Smooth muscle cell (in vitro differentiated cells): Measurements from ENCODE around the gene PARVB. TPM values are rescaled to one million over a fixed set of nuclear protein-coding genes. Genes with fewer than 3 reads are reported as not detected.

Experiments
- DNase-seq: peaks from one replicate; lab custom pipeline; 2025; ENCODE audit not compliant: unreplicated experiment; lab: John Stamatoyannopoulos, UW
- H2AFZ ChIP-seq: fragments of 200-600 bp; sonication (generic); 2 replicates; pipeline ENCODE4 v1.6.0; 2016; ENCODE audit warnings: antibody characterized with exemption, low read depth, mild to moderate bottlenecking
- H3F3A ChIP-seq: fragments of 200-600 bp; sonication (generic); 2 replicates; pipeline ENCODE4 v1.6.0; 2017; ENCODE audit warnings: antibody characterized with exemption, low read depth
- H3K27ac ChIP-seq: fragments of 200-600 bp; sonication (generic); 2 replicates; pipeline ENCODE4 v1.5.1; 2016; ENCODE audit warnings: low read depth, mild to moderate bottlenecking
- H3K27me3 ChIP-seq: fragments of 200-600 bp; sonication (generic); 2 replicates; pipeline ENCODE4 v1.6.1; 2016; ENCODE audit warnings: low read depth, mild to moderate bottlenecking
- H3K36me3 ChIP-seq: fragments of 200-600 bp; sonication (generic); 2 replicates; pipeline ENCODE4 v1.5.1; 2016; ENCODE audit warnings: low read depth
- H3K4me1 ChIP-seq: fragments of 200-600 bp; sonication (generic); 2 replicates; pipeline ENCODE4 v1.5.1; 2016; ENCODE audit warnings: low read depth
- H3K4me2 ChIP-seq: fragments of 200-600 bp; sonication (generic); 2 replicates; pipeline ENCODE4 v1.6.0; 2016; ENCODE audit warnings: mild to moderate bottlenecking
- H3K4me3 ChIP-seq: fragments of 200-600 bp; sonication (generic); 2 replicates; pipeline ENCODE4 v1.5.1; 2016; ENCODE audit warnings: mild to moderate bottlenecking
- H3K79me2 ChIP-seq: fragments of 200-600 bp; sonication (generic); 2 replicates; pipeline ENCODE4 v1.6.0; 2016; ENCODE audit warnings: low read depth, mild to moderate bottlenecking
- H3K9ac ChIP-seq: fragments of 200-600 bp; sonication (generic); 2 replicates; pipeline ENCODE4 v1.6.0; 2016; ENCODE audit warnings: low read depth
- H3K9me3 ChIP-seq: fragments of 200-600 bp; sonication (generic); replicated peaks from 2 replicates; pipeline ENCODE4 v1.5.1; 2016; ENCODE audit warnings: low read depth
- H4K20me1 ChIP-seq: fragments of 200-600 bp; sonication (generic); 2 replicates; pipeline ENCODE4 v1.6.0; 2016; ENCODE audit warnings: low read depth
- WGBS: methylation state at CpG from one replicate; pipeline ENCODE4 v1.1.7; 2016; ENCODE audit warnings: low lambda C conversion rate; 5-methylcytosine and 5-hydroxymethylcytosine counted together
- polyA plus RNA-seq: library from polyadenylated mRNA; unstranded; fragments of >200 nt; fragmentation: Nextera tagmentation; extraction: Ambion mirVana; gene quantifications from 2 replicates; pipeline ENCODE4 v1.2.1, GENCODE V29; 2016
- total RNA-seq: library from RNA; depleted of rRNA; stranded (reverse); fragments of >200 nt; gene quantifications from 2 replicates; pipeline ENCODE4 v1.2.3, GENCODE V29; 2014
- TF ChIP-seq, protein P1 (sequence below): fragments of 200-600 bp; sonication (generic); IDR thresholded peaks from 2 replicates; pipeline ENCODE4 v1.5.1; 2017; ENCODE audit warnings: borderline replicate concordance, mild to moderate bottlenecking, antibody characterized with exemption; ENCODE audit not compliant: insufficient read depth, poor library complexity, severe bottlenecking

PARVB gene
- total and polyA plus RNA-seq, 2 experiments from 2014 or later = 35.1 to 36.6 TPM

GRCh38 chr22:44207173-44207980 is 183.3 kb downstream of the PARVB start:
- Histone ChIP-seq H3K9ac (no peak overlapping the region), H2AFZ (no peak overlapping the region), H3K36me3 (no peaks in the 10 kb centered on the region), H3K4me3 (no peak overlapping the region), H3K27me3 (no peaks in the 10 kb centered on the region), H3F3A (peaks cover 6% of the 10 kb centered on the region), H3K4me2 (no peak overlapping the region), H4K20me1 (no peaks in the 10 kb centered on the region), H3K79me2 (no peaks in the 10 kb centered on the region), H3K9me3 (no peaks in the 10 kb centered on the region), H3K4me1 (no peaks in the 10 kb centered on the region), H3K27ac (no peak overlapping the region)
- 97% methylated on average over 10 of the region's 16 CpGs for WGBS
- TF ChIP-seq, protein P1, sequence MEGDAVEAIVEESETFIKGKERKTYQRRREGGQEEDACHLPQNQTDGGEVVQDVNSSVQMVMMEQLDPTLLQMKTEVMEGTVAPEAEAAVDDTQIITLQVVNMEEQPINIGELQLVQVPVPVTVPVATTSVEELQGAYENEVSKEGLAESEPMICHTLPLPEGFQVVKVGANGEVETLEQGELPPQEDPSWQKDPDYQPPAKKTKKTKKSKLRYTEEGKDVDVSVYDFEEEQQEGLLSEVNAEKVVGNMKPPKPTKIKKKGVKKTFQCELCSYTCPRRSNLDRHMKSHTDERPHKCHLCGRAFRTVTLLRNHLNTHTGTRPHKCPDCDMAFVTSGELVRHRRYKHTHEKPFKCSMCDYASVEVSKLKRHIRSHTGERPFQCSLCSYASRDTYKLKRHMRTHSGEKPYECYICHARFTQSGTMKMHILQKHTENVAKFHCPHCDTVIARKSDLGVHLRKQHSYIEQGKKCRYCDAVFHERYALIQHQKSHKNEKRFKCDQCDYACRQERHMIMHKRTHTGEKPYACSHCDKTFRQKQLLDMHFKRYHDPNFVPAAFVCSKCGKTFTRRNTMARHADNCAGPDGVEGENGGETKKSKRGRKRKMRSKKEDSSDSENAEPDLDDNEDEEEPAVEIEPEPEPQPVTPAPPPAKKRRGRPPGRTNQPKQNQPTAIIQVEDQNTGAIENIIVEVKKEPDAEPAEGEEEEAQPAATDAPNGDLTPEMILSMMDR = no peak
- no peak for DNase-seq

- TF ChIP-seq, protein P1 = no peak
- H3K36me3 ChIP-seq = no peaks in the 10 kb centered on the region
- H3K9ac ChIP-seq = no peak overlapping the region
- no peak overlapping the region for H3K27ac ChIP-seq
- no peaks in the 10 kb centered on the region for H3K79me2 ChIP-seq
- H4K20me1 ChIP-seq = no peaks in the 10 kb centered on the region
- H3K9me3 ChIP-seq = no peaks in the 10 kb centered on the region
- DNase-seq = no peak
- H3K4me3 ChIP-seq = no peak overlapping the region
- WGBS = 84% methylated on average over 4 of the region's 4 CpGs
- no peak overlapping the region for H3K4me2 ChIP-seq
- no peaks in the 10 kb centered on the region for H3K4me1 ChIP-seq
- H2AFZ ChIP-seq = no peak overlapping the region
- H3K27me3 ChIP-seq = no peaks in the 10 kb centered on the region
- H3F3A ChIP-seq = peaks cover 6% of the 10 kb centered on the region
Observed at GRCh38 chr22:44207981-44208317, 183.8 kb downstream of the PARVB start.

DNA sequence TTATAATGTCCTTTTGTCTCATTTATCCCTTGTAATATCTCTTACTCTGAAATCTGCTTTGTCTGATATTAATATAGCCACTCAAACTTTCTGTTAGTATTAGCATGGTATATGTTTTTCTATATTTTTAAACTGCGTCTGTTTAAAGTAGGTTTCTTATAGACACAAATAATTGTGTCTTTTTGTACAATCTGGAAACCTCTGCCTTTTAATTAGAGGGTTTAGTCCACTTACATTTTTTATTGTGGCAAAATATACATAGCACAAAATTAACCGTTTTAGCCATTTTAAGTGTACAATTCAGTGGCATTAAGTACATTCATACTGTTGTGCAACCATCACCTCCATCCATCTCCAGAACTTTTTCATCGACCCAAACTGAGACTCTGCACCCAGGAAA is 185.2 kb downstream of the PARVB start:
- H3K4me1 ChIP-seq = no peaks in the 10 kb centered on the region
- H4K20me1 ChIP-seq = no peaks in the 10 kb centered on the region
- no peak overlapping the region for H3K4me3 ChIP-seq
- no peak overlapping the region for H3K9ac ChIP-seq
- H3K4me2 ChIP-seq = no peak overlapping the region
- no peaks in the 10 kb centered on the region for H3K9me3 ChIP-seq
- no peaks in the 10 kb centered on the region for H3K79me2 ChIP-seq
- H2AFZ ChIP-seq = no peak overlapping the region
- no peaks in the 10 kb centered on the region for H3K36me3 ChIP-seq
- TF ChIP-seq, protein P1 = no peak
- no peaks in the 10 kb centered on the region for H3K27me3 ChIP-seq
- no peak for DNase-seq
- 94% methylated on average over 3 of the region's 3 CpGs for WGBS
- H3F3A ChIP-seq = peaks cover 6% of the 10 kb centered on the region
- no peak overlapping the region for H3K27ac ChIP-seq

- Histone ChIP-seq H4K20me1 (no peaks in the 10 kb centered on the region), H3K36me3 (no peaks in the 10 kb centered on the region), H3K4me1 (no peaks in the 10 kb centered on the region), H3K4me3 (no peak overlapping the region), H3K9ac (no peak overlapping the region), H3K27me3 (no peaks in the 10 kb centered on the region), H2AFZ (no peak overlapping the region), H3K79me2 (no peaks in the 10 kb centered on the region), H3F3A (peaks cover 6% of the 10 kb centered on the region), H3K27ac (no peak overlapping the region), H3K4me2 (peak overlapping the region; percentile 32), H3K9me3 (no peaks in the 10 kb centered on the region)
- DNase-seq = no peak
- TF ChIP-seq, protein P1 = no peak
- WGBS = 70% methylated on average over 4 of the region's 4 CpGs
Observed at GRCh38 chr22:44210722-44211121, 186.6 kb downstream of the PARVB start.
